AG04450 (cell line): ENCODE results near the gene GARNL3. TPM values are rescaled to one million over a fixed set of nuclear protein-coding genes. Genes with fewer than 3 reads are reported as not detected.

Experiments used
- CTCF ChIA-PET: fragments of 300-600, 350-600 bp; formaldehyde crosslinking; extraction: SDS; loops from one replicate; lab custom pipeline; 2022; ENCODE audit warnings: antibody characterized with exemption, inconsistent platforms; lab: Charles Lee
- POLR2A ChIA-PET: fragments of 350-600 bp; formaldehyde crosslinking; extraction: SDS; loops from one replicate; lab custom pipeline; 2021; ENCODE audit warnings: antibody characterized with exemption, inconsistent platforms; lab: Yijun Ruan, JAX
- DNase-seq: peaks from one replicate; pipeline ENCODE4 v3.0.0-alpha.2; 2011; ENCODE audit warnings: low read depth, low spot score
- H3K27ac ChIP-seq: one replicate; pipeline ENCODE4 v1.5.1; 2012; ENCODE audit warnings: low read depth, low read length, control low read depth
- H3K27me3 ChIP-seq: one replicate; pipeline ENCODE4 v1.6.0; 2012; ENCODE audit warnings: low read length; ENCODE audit not compliant: control insufficient read depth, insufficient read depth
- H3K4me3 ChIP-seq: 2 replicates; pipeline ENCODE4 v1.5.1; 2011; ENCODE audit warnings: mild to moderate bottlenecking, low read depth, low read length, control low read depth
- H3K9me3 ChIP-seq: 2 replicates; pipeline ENCODE4 v1.5.1; 2012; ENCODE audit warnings: low read length; ENCODE audit not compliant: control insufficient read depth, insufficient read depth
- CTCF ChIP-seq: IDR thresholded peaks from 2 replicates; pipeline ENCODE4 v1.5.1; 2011; ENCODE audit warnings: low read depth, low read length, control low read depth, inconsistent platforms
- polyA plus RNA-seq: library from polyadenylated mRNA; depleted of rRNA; stranded (reverse); fragments of >200 nt; gene quantifications from 2 replicates; pipeline ENCODE4 v1.2.3, GENCODE V29; 2011

GARNL3 gene
- polyA plus RNA-seq, 1 experiment = 2.7 TPM

- POLR2A ChIA-PET = no interaction called here
- Histone ChIP-seq H3K9me3 (no peaks in the 10 kb centered on the region), H3K27me3 (peaks cover 3% of the 10 kb centered on the region), H3K27ac (no peak overlapping the region), H3K4me3 (no peak overlapping the region)
- TF ChIP-seq CTCF = no peak
- DNase-seq = no peak
- CTCF ChIA-PET = interaction anchor here (0.7 kb wide), 1 partner anchor 181 kb away, joined by 6 read pairs; no protein-coding TSS in a partner anchor
Observed at GRCh38 chr9:127229691-127230417, 34.7 kb upstream of the GARNL3 start.

- ChIA-PET CTCF (interaction anchor here (0.6 kb wide), 1 partner anchor 162 kb away, joined by 7 read pairs; no protein-coding TSS in a partner anchor), POLR2A (interaction anchor here (0.6 kb wide), 1 partner anchor 13 kb away, joined by 3 read pairs; no protein-coding TSS in a partner anchor)
- no peak for DNase-seq
- no peak for TF ChIP-seq CTCF
- Histone ChIP-seq H3K27me3 (peaks cover 3% of the 10 kb centered on the region), H3K27ac (no peak overlapping the region), H3K4me3 (no peak overlapping the region), H3K9me3 (no peaks in the 10 kb centered on the region)
Observed at GRCh38 chr9:127231666-127232065, 32.9 kb upstream of the GARNL3 start.

GRCh38 chr9:127232833-127233549 is 31.6 kb upstream of the GARNL3 start:
- TF ChIP-seq CTCF = no peak
- ChIA-PET CTCF (no interaction called here), POLR2A (no interaction called here)
- Histone ChIP-seq H3K27me3 (peaks cover 3% of the 10 kb centered on the region), H3K9me3 (no peaks in the 10 kb centered on the region), H3K27ac (no peak overlapping the region), H3K4me3 (no peak overlapping the region)
- no peak for DNase-seq

- H3K4me3 ChIP-seq = no peak overlapping the region
- no peak for TF ChIP-seq CTCF
- H3K9me3 ChIP-seq = no peaks in the 10 kb centered on the region
- DNase-seq = no peak
- H3K27ac ChIP-seq = no peak overlapping the region
- H3K27me3 ChIP-seq = peaks cover 3% of the 10 kb centered on the region
- ChIA-PET POLR2A (interaction anchor here (1.7 kb wide), 1 partner anchor 11 kb away, joined by 5 read pairs; no protein-coding TSS in a partner anchor), CTCF (no interaction called here)
Observed at GRCh38 chr9:127233550-127233949, 31.0 kb upstream of the GARNL3 start.

GRCh38 chr9:127233989-127234388 is 30.6 kb upstream of the GARNL3 start:
- peaks cover 3% of the 10 kb centered on the region for H3K27me3 ChIP-seq
- H3K9me3 ChIP-seq = no peaks in the 10 kb centered on the region
- H3K4me3 ChIP-seq = no peak overlapping the region
- no peak overlapping the region for H3K27ac ChIP-seq
- POLR2A ChIA-PET = interaction anchor here (1.7 kb wide), 1 partner anchor 11 kb away, joined by 5 read pairs; no protein-coding TSS in a partner anchor
- CTCF ChIA-PET = no interaction called here
- TF ChIP-seq CTCF = no peak
- no peak for DNase-seq
